OCI-LY7 (cell line): ENCODE results near the gene TM6SF1.

Experiments
- EZH2phosphoT487 ChIP-seq: fragments of 200-600 bp; sonication (generic); IDR thresholded peaks from 2 replicates; pipeline ENCODE4 v1.6.1; 2018; ENCODE audit warnings: low read depth, borderline replicate concordance, mild to moderate bottlenecking, mixed run types, antibody characterized with exemption, low read length, moderate library complexity, mixed read lengths
- TF ChIP-seq, protein P1 (sequence below): fragments of 200-600 bp; sonication (generic); conservative IDR thresholded peaks from 2 replicates; pipeline ENCODE4 v1.5.1; 2014; ENCODE audit warnings: mild to moderate bottlenecking, antibody characterized with exemption, low read length, moderate library complexity, mixed read lengths

DNA sequence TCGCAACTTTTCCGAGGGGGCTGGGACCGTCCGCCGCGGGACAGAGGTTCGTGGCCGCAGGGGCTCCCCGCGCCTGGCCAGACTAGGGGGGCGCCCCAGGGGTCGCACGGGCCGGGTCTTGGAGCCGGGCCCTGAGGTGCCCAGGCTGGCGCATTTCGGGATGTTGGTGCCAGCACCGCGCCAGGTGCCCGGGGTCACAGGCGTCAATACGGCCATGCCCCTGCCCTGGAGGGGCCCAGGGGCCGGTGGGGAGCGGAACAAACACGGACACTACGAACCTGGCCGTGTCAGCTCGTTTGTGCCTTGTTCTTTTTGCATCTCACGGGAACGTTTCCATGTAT is 366 bp downstream of the TM6SF1 start:
- TF ChIP-seq, protein P1, sequence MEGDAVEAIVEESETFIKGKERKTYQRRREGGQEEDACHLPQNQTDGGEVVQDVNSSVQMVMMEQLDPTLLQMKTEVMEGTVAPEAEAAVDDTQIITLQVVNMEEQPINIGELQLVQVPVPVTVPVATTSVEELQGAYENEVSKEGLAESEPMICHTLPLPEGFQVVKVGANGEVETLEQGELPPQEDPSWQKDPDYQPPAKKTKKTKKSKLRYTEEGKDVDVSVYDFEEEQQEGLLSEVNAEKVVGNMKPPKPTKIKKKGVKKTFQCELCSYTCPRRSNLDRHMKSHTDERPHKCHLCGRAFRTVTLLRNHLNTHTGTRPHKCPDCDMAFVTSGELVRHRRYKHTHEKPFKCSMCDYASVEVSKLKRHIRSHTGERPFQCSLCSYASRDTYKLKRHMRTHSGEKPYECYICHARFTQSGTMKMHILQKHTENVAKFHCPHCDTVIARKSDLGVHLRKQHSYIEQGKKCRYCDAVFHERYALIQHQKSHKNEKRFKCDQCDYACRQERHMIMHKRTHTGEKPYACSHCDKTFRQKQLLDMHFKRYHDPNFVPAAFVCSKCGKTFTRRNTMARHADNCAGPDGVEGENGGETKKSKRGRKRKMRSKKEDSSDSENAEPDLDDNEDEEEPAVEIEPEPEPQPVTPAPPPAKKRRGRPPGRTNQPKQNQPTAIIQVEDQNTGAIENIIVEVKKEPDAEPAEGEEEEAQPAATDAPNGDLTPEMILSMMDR, result no peak
- TF ChIP-seq EZH2phosphoT487, result no peak
